ENCODE data around the gene ACAP1. TPM values are rescaled to one million over a fixed set of nuclear protein-coding genes. Genes with fewer than 3 reads are reported as not detected.
A peak's percentile ranks its signal among the peaks of the same experiment; 100 is the strongest.

Gene ACAP1
- total and polyA plus RNA-seq, 8 donors, result 4.4 to 33.3 (median 10.5) TPM

- intact Hi-C loops (cut with DNase I; ENCODE audit: low total_unique reads), result no loop called here
- Histone ChIP-seq H3K27me3 (no peaks in the 10 kb centered on the region), H3K4me3 (peak overlapping the region; percentile 60 to 84 (median 71)), H3K9me3 (no peaks in the 10 kb centered on the region), H3K4me1 (peaks cover 38 to 76% (median 67%) of the 10 kb centered on the region in 4 donors), H3K27ac (peak overlapping the region in 4 of 5 donors; percentile 95 to 99 (median 98)), H3K36me3 (peaks cover 0 to 1% (median 0%) of the 10 kb centered on the region in 4 donors)
- TF ChIP-seq CTCF (IDR thresholded peaks at IDR 0.05) (no peak), POLR2A (IDR thresholded peaks at IDR 0.05) (no peak)
- WGBS, 5 donors, result 86 to 91% (median 89%) methylated on average over 25 to 37 of the region's 37 CpGs
- DNase-seq, result no peak
Observed at GRCh38 chr17:7352910-7353635, 16.7 kb downstream of the ACAP1 start.

GRCh38 chr17:7354262-7354843 lies 18.0 kb downstream of the ACAP1 start:
- no peaks in the 10 kb centered on the region for H3K36me3 ChIP-seq
- peak overlapping the region in 4 of 5 donors; percentile 6 to 99 (median 65) for H3K27ac ChIP-seq
- H3K4me3 ChIP-seq, result no peak overlapping the region
- WGBS, 5 donors, result 56 to 68% (median 62%) methylated on average over 9 of the region's 9 CpGs
- H3K27me3 ChIP-seq, result no peaks in the 10 kb centered on the region
- intact Hi-C loops (cut with DNase I; ENCODE audit: low total_unique reads), result no loop called here
- TF ChIP-seq CTCF (IDR thresholded peaks at IDR 0.05), result no peak
- TF ChIP-seq POLR2A (IDR thresholded peaks at IDR 0.05), result no peak
- TF ChIP-seq EP300 (IDR thresholded peaks at IDR 0.05), result no peak
- no peak for TF ChIP-seq POLR2AphosphoS5 (IDR thresholded peaks at IDR 0.05)
- H3K9me3 ChIP-seq, result no peaks in the 10 kb centered on the region
- DNase-seq, result peak in 1 of 2 donors; percentile 71
- peaks cover 37 to 63% (median 60%) of the 10 kb centered on the region in 4 donors for H3K4me1 ChIP-seq

GRCh38 chr17:7355053-7355452 lies 18.7 kb downstream of the ACAP1 start, which contains the start of gene TMEM95:
Gene TMEM95, plus strand, starts transcription at chr17:7355156. Its CDS starts 49 bp downstream, at chr17:7355205.
- Histone ChIP-seq H3K4me3 (no peak within 1 kb of the TSS), H3K4me1 (peaks cover 30 to 56% (median 53%) of the 10 kb centered on the region in 4 donors), H3K27ac (peak within 1 kb of the TSS in 4 of 5 donors; percentile 6 to 99 (median 75)), H3K9me3 (no peaks in the 10 kb centered on the region), H3K27me3 (no peaks in the 10 kb centered on the region), H3K36me3 (no peaks in the 10 kb centered on the region)
- DNase-seq, result peak in 1 of 2 donors; percentile 56
- WGBS, 5 donors, result 59 to 72% (median 69%) methylated on average over 3 to 10 of the region's 10 CpGs
- TF ChIP-seq EP300 (IDR thresholded peaks at IDR 0.05) (no peak), POLR2AphosphoS5 (IDR thresholded peaks at IDR 0.05) (no peak), CTCF (IDR thresholded peaks at IDR 0.05) (no peak), POLR2A (IDR thresholded peaks at IDR 0.05) (no peak)
- intact Hi-C loops (cut with DNase I; ENCODE audit: low total_unique reads), result no loop called here

GRCh38 chr17:7355573-7355972 lies 19.2 kb downstream of the ACAP1 start:
- WGBS, 5 donors, result 72 to 85% (median 74%) methylated on average over 8 of the region's 8 CpGs
- Histone ChIP-seq H3K27ac (peak overlapping the region in 3 of 5 donors; percentile 40 to 99 (median 54)), H3K4me1 (peaks cover 25 to 51% (median 48%) of the 10 kb centered on the region in 4 donors), H3K36me3 (no peaks in the 10 kb centered on the region), H3K9me3 (no peaks in the 10 kb centered on the region), H3K27me3 (no peaks in the 10 kb centered on the region), H3K4me3 (no peak overlapping the region)
- no peak for DNase-seq
- TF ChIP-seq POLR2AphosphoS5 (IDR thresholded peaks at IDR 0.05), result no peak
- no peak for TF ChIP-seq POLR2A (IDR thresholded peaks at IDR 0.05)
- TF ChIP-seq EP300 (IDR thresholded peaks at IDR 0.05), result no peak
- no peak for TF ChIP-seq CTCF (IDR thresholded peaks at IDR 0.05)
- intact Hi-C loops (cut with DNase I; ENCODE audit: low total_unique reads), result no loop called here

Measured in stomach (tissue), 9 donors.